Gastrocnemius medialis (tissue), 4 donors: ENCODE results near the gene CAMTA1.

Experiments
- POLR2A ChIP-seq, 2 donors: fragments of 450-650 bp; IDR thresholded peaks; one replicate each; pipeline ENCODE4 v1.6.1; 2017; ENCODE audit warnings: antibody characterized with exemption in 2 of 2, mild to moderate bottlenecking in 2 of 2, moderate library complexity in 2 of 2
- TF ChIP-seq, protein P1 (sequence below), 5 experiments: fragments of 450-650 bp in 3 of 5; fragments of 200-600 bp in 2 of 5; sonication (generic) in 2 of 5; IDR thresholded peaks in 4 of 5; conservative IDR thresholded peaks in 1 of 5; 1 replicate in 4 of 5; 2 replicates in 1 of 5; pipeline ENCODE4 v1.5.1; 2016 to 2019; ENCODE audit warnings: antibody characterized with exemption in 5 of 5, mild to moderate bottlenecking in 3 of 5, moderate library complexity in 3 of 5

- TF ChIP-seq, protein P1, sequence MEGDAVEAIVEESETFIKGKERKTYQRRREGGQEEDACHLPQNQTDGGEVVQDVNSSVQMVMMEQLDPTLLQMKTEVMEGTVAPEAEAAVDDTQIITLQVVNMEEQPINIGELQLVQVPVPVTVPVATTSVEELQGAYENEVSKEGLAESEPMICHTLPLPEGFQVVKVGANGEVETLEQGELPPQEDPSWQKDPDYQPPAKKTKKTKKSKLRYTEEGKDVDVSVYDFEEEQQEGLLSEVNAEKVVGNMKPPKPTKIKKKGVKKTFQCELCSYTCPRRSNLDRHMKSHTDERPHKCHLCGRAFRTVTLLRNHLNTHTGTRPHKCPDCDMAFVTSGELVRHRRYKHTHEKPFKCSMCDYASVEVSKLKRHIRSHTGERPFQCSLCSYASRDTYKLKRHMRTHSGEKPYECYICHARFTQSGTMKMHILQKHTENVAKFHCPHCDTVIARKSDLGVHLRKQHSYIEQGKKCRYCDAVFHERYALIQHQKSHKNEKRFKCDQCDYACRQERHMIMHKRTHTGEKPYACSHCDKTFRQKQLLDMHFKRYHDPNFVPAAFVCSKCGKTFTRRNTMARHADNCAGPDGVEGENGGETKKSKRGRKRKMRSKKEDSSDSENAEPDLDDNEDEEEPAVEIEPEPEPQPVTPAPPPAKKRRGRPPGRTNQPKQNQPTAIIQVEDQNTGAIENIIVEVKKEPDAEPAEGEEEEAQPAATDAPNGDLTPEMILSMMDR (IDR thresholded peaks at IDR 0.05 in 4 of 5, conservative IDR thresholded peaks at IDR 0.05 in 1 of 5) = no peak
- no peak for TF ChIP-seq POLR2A (IDR thresholded peaks at IDR 0.05)
These were observed 49.1 kb downstream of the CAMTA1 start for GRCh38 chr1:6834366-6834765.
